Measurements from ENCODE around the gene COL4A2.
"Not testable (repeated sequence)": the region's sequence is repeated elsewhere in the genome, so short reads cannot be mapped to it uniquely, and the experiment has no call there.

COL4A2 gene

DNA sequence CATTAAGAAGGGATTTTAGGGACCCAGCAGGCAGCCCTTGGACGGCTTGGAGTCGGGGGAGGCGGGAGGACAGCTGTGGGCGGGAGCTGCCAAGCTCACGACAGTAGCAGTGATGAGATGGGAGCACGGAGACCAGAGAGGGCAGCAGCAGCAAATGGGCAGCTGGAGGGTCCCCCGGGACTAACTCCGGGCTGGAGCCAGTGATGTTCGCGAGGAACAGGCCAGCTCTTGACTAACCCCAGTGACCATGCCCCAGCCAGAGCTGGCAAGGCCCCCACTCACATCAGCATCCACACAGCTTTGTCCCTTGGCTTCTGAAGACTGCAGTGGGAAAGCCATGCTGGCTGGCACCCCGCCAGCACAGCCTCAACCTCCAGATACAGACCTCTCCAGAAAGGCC is 172.6 kb downstream of the COL4A2 start:
- no peak for DNase-seq

DNA sequence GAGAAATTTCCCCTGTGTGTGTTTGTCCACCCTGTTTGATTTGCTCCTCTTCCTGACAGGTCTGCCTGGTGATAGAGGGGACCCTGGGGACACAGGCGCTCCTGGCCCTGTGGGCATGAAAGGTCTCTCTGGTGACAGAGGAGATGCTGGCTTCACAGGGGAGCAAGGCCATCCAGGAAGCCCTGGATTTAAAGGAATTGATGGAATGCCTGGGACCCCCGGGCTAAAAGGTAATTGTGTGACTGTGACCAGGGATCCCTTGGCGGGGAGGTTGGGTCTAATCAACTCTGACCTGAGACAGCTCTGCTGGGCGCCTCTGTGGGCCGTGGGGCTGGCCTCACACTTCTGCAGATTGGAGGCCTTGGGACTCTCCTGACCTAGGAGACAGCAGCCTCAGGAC is 173.1 kb downstream of the COL4A2 start:
- no peak for DNase-seq

DNA sequence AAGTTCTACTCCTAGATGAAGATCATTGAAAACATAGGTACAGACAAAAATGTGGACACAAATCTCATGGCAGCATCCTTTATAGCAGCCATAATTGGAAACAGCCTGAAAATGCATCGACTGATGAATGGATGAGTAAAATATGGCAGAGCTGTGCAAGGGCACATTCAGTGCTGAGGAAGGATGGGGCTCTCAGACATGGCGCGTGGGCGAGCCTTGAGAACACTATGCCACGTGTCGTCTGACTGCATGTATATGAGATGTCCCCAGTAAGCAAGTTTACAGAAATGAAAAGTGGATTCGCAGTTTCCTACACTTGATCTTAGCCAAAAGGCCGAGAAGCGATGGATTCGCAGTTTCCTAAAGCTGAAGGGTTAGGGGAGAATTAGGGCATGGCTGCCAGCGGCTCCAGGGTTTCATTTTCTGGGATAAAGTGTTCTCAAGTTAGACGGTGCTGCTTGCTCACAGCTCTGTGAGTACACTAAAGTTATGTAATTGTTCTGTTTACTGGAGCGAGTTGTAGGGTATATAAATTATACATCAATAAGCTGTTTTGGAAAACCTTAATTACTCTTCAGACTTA is 176.4 kb downstream of the COL4A2 start:
- no peak for DNase-seq

DNA sequence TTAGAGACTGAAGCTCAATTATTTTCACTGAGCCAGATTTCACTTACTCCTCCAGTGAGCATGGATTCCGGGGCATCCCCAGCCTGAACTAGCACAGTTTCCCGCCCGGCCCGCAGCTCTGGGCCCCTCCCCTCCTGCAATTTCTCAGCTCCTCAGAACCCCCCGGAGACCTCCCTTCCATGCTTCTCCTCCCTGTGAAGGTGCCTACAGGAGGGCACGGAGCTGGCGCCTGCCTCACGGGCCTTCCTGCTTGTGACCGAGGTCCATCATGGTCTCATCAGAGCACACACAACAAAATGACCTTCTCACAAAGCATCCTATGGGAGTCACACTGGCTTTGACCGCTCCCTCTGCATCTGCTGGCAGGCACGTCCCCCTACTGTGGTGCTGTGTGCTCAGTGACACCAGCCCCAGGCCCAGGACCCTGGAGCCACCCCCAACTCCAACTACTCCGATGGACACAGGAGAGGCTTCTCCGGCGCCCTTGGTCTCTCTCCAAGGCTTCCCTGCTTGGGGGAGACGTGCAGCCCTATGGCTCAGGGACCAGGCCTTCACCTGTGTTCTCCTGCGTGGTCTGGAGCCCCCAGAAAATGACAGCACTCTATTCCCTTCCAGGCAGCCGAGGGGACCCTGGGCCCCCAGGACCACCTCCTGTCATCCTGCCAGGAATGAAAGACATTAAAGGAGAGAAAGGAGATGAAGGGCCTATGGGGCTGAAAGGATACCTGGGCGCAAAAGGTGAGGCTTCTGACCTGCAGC is 177.4 kb downstream of the COL4A2 start:
- DNase-seq = no peak

DNA sequence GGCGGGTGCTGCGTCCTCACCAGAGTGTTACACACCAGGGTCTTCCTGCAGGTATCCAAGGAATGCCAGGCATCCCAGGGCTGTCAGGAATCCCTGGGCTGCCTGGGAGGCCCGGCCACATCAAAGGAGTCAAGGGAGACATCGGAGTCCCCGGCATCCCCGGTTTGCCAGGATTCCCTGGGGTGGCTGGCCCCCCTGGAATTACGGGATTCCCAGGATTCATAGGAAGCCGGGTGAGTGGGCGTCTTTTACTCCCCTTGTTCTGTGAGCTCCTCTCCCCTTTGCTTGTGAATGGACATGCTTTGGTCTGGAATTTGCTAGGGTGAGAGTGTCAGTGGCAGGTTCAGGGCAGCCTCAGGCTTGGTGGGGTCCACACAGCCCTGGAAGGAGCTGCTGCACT is 178.5 kb downstream of the COL4A2 start:
- no peak for DNase-seq

DNA sequence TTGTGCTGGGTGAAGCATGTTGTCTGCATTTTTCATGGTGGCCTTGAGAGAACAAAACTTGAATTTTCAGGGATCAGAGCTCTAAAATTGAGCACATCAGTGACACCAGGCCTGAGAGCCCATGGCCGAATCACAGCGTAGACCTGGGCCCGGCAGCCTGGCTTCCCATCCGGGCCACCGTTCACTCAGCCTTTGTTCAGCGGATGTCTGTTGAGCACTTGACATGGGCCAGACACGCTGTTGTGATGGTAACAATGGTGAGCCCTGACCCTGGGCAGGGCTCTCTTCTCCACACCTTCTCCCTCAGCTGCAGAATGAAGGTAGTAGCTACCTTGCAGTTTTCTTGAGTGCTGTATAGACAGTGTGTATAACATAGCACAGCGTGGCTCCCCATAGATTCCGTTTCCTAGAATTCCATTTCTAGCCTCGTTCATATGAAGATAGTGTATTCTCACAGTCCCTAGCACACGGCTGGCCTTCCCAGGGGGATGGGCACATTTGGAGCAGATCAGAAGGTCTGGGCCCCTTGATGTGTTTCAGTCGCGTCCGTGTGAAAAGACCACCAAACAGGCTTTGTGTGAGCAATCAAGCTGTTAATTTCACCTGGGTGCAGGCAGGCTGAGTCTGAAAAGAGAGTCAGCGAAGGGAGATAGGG is 179.1 kb downstream of the COL4A2 start:
- no peak for DNase-seq

DNA sequence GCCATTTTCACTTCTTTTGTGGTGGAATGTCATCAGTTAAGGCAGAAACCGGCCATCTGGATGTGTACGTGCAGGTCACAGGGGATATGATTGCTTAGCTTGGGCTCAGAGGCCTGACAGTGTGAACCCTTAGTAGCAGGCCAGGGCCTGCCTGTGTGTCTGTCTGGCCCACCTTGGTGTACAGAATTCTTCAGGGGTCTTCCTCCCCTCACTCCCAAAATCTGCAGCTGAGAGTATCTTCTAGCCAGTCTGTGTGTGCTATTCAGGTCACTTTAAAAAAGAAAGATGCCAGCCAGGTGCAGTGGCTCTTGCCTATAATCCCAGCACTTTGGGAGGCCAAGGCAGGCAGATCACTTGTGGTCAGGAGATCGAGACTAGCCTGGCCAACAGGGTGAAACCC is 179.8 kb downstream of the COL4A2 start:
- not testable (repeated sequence) for DNase-seq

DNA sequence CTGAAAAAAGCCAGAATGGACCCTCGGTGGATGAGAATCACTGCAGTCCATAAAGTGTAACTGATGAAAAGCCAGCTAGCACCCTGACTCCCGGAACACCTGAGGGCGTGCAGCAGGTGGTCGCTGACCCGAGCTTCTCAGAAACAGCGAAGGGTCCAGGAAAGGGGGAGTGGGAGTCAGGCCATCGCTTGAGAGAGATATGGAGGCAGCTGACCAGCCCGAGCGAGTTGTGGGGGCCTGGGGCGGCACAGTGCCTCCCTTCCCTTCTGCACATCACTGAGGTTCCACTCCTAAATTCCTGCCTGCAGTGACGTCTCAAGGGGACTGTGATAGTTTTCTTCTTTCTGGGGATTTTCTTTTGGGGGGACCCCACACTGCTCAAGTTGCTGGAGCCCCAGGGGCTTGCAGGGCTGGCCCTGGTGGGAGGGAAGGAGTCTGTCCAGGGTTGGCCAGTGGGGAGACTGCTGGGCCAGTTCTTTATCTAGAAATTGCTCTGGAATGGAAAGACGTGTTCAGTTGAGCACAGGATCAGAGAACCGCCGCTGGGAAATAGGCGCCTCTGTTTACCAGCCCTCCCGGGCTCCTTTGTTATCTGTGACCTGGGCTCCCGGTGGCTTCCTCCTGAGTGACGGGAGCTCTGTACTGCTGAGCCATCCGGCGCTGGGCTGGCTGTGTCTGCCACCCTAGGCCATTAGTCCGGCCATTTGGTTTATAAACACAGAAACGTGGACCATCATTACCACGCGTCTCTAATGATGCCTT is 183.1 kb downstream of the COL4A2 start:
- no peak for DNase-seq

DNA sequence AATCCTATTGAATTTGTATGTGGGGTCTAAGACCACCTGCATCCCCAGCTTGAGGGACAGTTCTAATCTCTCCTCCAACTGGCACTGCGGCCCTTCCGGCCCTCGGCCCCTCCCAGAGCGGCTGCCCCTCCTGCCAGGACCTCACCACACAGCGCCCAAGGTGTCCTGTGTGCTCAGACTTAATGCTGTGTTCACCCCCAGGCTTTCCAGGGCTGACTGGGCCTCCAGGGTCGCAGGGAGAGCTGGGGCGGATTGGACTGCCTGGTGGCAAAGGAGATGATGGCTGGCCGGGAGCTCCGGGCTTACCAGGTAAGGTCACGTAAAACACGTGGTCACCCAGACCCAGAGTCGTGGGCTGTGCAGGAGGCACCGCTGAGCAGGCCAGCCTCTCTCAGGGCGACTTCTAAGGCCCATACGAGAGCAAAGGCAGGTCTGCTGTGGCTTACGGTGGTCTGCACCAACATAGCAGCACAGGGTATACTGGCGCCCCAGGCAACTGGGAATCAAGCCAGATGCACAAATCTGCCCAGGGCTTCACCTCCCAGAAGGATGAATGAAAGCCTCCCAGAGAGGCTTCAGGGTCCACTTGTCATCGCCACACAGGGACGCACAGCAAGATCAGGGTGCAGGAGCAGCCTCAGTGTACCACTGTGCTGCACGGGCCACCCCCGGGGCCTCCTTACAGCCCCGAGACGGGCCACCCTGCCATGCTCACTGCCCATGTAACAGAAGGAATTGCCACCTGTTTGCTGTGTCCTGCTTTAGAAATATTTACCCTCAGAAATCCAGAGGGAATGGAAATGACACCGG is 185.0 kb downstream of the COL4A2 start:
- no peak for DNase-seq

DNA sequence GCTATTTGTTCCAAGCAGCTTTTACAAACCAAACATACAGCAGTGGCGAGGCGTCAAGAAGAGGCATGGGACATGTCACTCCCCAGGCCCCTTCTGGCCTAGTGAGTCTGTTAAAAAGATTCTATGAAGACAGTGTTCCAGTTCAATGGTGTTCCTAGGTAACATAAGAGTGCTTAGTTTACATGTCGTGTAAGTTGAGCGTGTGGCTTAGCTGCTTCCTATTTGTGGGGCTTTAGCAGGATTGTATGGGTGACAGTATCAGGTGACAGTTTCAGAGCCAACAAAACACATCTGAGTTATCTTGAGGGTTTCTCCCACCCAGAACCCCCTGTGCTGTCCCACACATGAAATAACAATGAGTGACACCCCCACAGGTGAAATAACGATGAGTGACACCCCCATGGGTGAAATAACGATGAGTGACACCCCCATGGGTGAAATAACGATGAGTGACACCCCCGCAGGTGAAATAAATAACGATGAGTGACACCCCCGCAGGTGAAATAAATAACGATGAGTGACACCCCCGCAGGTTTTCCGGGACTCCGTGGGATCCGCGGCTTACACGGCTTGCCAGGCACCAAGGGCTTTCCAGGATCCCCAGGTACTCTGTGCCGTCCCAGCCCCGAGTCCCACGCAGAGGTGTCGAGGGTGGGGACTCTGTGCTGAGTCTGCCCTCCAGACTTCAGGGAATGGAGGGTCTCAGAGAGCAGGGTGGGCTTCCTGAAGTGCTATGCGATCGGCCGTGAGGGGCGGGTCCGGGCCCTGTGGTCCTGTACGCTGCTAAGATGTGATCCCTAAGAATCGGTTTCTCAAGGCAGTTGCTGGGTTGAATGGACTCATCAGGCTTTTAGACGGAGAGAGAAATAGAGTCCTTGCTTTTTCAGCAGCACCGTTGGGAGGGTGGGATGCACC is 185.9 kb downstream of the COL4A2 start:
- DNase-seq = no peak

DNA sequence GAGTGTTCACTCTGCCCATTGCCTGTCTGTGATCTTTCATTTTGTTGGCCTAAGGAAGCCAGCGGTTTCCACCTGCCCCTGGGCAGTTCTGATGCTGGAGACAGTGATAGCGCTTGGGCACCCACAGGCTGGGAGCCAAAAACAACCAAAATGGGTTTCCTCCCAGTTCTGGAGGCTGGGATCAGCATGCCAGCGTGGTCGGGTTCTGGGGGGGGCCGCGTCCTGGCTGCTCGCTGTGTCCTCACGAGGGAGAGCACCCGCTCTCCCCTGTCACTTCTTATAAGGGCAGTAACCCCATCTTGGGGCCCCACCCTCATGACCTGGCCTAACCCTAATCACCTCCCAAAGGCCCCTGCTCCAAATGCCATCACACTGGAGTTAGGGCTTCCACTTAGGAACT is 186.5 kb downstream of the COL4A2 start:
- DNase-seq = no peak

DNA sequence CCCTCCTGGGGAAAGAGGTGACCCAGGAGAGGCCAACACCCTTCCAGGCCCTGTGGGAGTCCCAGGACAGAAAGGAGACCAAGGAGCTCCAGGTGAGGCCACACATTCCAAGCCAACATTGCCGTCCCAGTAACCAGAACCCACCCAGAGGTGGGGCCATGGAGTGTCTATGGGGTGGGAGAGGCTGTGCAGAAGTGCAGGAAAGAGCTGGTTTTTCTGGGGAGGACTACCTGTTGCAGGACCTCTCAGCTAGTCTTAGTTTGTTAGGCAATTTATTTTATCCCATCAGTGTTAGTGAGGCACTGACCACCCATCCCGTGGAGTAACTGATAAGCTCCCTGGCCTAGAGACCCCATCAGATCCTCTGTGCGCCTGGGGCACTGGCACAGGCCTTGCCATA is 188.3 kb downstream of the COL4A2 start:
- no peak for DNase-seq

DNA sequence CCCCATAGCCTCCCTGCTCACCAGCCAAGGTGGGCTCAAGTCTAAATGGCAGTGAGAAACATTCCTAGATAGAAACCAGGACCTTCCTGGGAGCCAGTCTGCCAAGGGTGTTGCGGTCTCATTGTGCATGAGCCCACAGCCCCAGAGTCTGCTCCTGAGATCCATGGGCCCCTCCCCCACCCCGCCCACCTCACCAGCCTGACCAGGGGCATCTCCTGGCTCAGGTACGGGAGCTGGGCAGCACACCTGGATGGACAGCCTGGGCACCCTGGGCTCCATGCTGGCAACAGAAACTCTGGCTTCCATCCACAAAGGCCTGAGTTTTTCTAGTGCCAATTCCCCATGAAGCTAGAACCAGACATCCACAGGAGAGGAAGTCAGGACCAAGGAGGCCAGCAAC is 188.8 kb downstream of the COL4A2 start:
- DNase-seq = no peak

DNA sequence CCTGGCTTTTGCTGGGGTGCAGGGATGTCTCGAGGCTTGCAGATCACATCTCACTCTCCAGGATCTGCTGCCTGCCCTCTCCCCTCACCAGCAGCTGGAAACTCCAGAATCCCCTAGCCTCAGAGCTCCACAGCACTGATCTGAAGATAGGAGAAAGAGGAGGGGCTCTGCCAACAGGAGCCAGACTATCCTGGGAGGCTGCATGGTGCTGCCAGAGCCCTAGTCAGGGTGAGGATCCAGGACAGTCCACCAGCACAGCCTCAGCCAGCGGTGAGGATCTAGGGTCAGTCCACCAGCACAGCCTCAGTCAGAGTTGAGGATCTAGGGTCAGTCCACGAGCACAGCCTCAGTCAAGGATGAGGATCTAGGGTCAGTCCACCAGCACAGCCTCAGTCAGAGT is 189.2 kb downstream of the COL4A2 start:
- DNase-seq = no peak

DNA sequence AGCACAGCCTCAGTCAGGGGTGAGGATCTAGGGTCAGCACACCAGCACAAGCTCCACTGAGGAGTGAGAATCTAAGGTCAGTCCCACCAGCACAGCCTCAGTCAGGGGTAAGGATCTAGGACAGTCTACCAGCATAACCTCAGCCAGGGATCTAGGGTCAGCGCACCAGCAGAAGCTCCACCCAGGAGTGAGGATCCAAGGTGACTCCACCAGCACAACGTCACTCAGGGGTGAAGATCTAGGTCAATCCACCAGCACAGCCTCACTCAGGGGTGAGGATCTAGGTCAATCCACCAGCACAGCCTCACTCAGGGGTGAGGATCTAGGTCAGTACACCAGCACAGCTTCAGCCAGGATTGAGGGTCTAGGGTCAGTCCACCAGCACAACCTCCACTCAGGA is 189.9 kb downstream of the COL4A2 start:
- no peak for DNase-seq

DNA sequence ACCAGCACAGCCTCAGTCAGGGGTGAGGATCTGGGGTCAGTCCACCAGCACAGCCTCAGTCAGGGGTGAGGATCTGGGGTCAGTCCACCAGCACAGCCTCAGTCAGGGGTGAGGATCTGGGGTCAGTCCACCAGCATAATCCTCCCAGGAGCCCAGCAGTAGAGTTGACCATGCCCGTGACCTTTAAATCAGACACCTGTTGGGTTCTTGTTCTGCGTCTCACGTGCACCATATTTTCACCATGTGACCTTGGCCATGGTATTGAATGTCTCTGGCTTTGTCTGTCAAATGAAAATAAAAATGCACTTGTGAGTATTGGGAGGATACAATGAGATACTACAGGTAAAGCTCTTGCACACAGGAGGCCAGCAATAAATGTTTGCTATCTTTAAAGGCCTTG is 190.8 kb downstream of the COL4A2 start:
- not testable (repeated sequence) for DNase-seq

DNA sequence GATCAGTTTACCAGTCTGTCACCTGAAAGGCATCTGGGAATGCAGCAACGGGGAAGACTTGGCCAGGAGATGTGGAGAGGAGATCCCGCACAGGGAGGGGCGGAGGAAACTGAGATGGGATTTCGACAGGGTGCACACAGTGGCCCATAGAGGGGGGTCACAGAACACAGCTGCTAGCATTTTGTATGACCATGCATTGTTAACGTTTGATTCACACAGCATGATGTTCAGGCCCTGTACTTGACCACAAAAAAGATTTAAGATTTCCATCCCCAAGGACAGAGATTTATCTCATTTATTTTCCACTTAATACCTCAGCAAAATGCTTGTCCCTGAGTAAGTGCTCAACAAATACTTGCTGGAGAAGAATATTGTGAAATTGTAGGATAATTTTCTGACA is 191.2 kb downstream of the COL4A2 start:
- DNase-seq = no peak

DNA sequence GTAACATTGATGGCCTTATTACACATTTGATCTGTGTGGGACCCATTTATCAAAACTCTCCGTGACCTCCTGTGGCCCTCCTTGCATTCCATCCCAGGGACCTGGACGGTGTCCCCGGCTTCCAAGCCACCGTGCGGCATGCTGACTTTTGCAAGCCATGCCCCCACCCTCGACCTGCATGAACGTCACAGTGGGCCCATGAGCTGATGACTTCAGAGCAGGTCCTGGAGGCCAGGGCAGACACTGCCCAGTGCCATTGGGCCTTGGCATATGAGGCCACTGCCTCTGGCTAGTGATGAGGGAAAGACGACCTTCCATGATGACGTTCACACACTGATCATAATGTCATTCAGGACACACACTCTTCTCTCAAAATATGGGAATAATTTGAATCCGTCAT is 191.7 kb downstream of the COL4A2 start:
- DNase-seq = no peak

DNA sequence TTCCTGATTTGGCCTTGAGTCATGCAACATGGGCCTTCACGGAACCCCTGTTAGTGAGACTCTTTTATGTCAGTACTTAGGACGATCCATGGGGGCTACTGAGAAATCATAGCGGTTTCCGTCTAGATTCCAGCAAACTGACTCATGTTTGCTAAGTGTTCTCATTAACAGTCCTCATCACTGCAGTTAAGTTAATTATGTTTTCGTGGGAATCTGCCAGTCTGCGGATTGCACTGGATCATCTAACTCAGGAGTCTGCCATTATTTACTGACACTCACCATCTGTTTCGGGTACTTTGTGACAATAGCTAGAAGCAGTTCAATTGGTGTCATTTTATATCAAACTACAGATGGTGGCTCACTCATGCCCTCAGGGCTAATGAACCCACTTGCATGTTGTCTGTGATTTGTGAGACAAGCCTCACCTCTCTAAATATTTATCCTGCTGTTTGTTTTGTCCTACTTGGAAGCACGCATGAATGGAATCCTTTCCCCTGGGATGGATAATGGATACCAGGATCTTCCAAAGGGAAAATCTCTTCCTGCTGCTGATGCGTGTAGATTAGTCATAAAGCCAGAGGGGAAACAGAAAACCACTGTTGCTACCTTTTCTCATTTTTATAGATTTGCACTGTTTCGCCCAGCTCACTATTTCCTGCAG is 192.7 kb downstream of the COL4A2 start:
- no peak for DNase-seq

DNA sequence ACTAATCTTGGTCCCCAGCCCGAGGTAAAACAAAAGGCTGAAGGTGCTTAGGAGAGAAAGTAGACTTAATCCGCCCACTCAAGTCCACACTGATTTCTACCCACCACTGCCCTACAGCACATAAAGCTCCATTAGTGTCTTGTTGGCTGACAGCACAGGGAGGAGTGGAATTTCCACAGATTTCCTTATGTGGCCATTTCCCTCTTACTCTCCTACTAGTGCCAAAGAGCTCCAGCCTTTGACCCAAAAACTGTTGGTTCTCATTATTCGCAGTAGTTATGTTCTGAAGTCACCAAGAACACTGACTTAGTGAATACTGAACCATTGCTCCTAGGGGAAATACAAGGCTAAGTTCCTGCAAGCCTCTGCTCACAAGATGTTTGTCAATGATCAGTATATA is 193.3 kb downstream of the COL4A2 start:
- no peak for DNase-seq

DNA sequence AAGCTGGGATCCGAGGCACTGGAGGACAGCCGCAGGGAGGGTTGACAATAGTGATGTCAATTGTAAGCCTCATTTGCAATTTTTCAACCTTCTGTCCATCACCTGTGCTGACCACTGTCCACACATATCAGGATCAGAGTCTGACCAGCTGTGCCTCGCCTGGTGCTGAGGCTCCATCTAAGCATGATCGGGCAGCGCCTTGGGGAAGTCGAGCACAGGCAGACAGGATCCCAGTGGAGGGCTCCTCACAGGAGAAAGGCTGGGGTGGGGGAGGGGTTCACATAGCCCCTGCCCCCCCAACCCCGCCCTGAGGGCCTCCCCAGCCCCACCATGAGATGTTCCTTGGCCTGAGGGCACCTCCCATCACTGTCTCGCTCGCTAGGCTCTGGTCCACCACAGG is 194.1 kb downstream of the COL4A2 start:
- DNase-seq = no peak

Measured in activated CD4-positive, alpha-beta T cell treated with anti-CD3 and anti-CD28 coated beads for 1 hour (primary cell).